K562 (cell line): ENCODE measurements around the gene TSGA10IP. TPM values are rescaled to one million over a fixed set of nuclear protein-coding genes. Genes with fewer than 3 reads are reported as not detected.

Experiments
- BCLAF1 ChIP-seq, 2 experiments: fragments of 450-650 bp in 1 of 2; IDR thresholded peaks; 2 replicates each; pipeline ENCODE4 v1.6.1; 2011 to 2017; ENCODE audit warnings: low read depth in 2 of 2, antibody characterized with exemption in 1 of 2, borderline replicate concordance in 1 of 2, low read length in 1 of 2, mild to moderate bottlenecking in 1 of 2, mixed read lengths in 1 of 2; ENCODE audit not compliant: control insufficient read depth in 1 of 2
- CTCFL ChIP-seq: IDR thresholded peaks from 2 replicates; pipeline ENCODE4 v1.6.1; 2011; ENCODE audit warnings: borderline replicate concordance, low read depth, mild to moderate bottlenecking, moderate library complexity, low read length; ENCODE audit not compliant: insufficient read depth, poor library complexity, severe bottlenecking
- MAFF ChIP-seq: IDR thresholded peaks from 2 replicates; pipeline ENCODE4 v1.6.1; 2012; ENCODE audit warnings: low read length, improper control_type of control experiment
- MITF ChIP-seq: IDR thresholded peaks from 2 replicates; pipeline ENCODE4 v1.6.1; 2014; ENCODE audit warnings: antibody characterized with exemption
- POLR2A ChIP-seq: fragments of 450-650 bp; conservative IDR thresholded peaks from 2 replicates; pipeline ENCODE4 v1.6.1; 2016
- POLR2G ChIP-seq: fragments of 200-400 bp; formaldehyde crosslinking; IDR thresholded peaks from 2 replicates; pipeline ENCODE4 v1.6.1; 2017; ENCODE audit warnings: low read depth, mild to moderate bottlenecking, antibody characterized with exemption, low read length, moderate library complexity
- SUPT5H ChIP-seq: fragments of 450-650 bp; IDR thresholded peaks from 2 replicates; pipeline ENCODE4 v1.6.1; 2016
- ZNF212 ChIP-seq: fragments of 450-650 bp; formaldehyde crosslinking; IDR thresholded peaks from 2 replicates; pipeline ENCODE4 v1.4.0; 2020; ENCODE audit warnings: mild to moderate bottlenecking
- ZNF518B ChIP-seq: fragments of 250-450 bp; sonication (Bioruptor Pico); IDR thresholded peaks from 2 replicates; pipeline ENCODE4 v1.5.0; 2021; ENCODE audit warnings: mild to moderate bottlenecking, moderate library complexity
- ZNF586 ChIP-seq: fragments of 450-650 bp; formaldehyde crosslinking; conservative IDR thresholded peaks from 2 replicates; pipeline ENCODE4 v1.4.0; 2020; ENCODE audit warnings: mild to moderate bottlenecking, moderate library complexity
- polyA plus RNA-seq, 8 experiments: library from polyadenylated mRNA; depleted of rRNA in 4 of 8; stranded (reverse) in 5 of 8; unstranded in 3 of 8; fragments of >200 nt; fragmentation: Nextera tagmentation in 2 of 8; fragmentation: Illumina TruSeq in 1 of 8; extraction: Ambion mirVana in 2 of 8; extraction: Trizol in 1 of 8; gene quantifications; 2 replicates each; pipeline versions ENCODE4 v1.2.1 to v1.2.3, GENCODE V29; 2011 to 2014; ENCODE audit warnings: inconsistent platforms in 1 of 8, missing spikeins in 1 of 8
- total RNA-seq, 7 experiments: library from RNA; depleted of rRNA in 6 of 7; stranded (reverse); fragments of >200 nt in 6 of 7; fragmentation: Illumina TruSeq in 2 of 7; extraction: Trizol in 2 of 7; gene quantifications; 2 replicates each; pipeline versions ENCODE4 v1.2.1 to v1.2.3, GENCODE V29; 2011 to 2021; ENCODE audit warnings: low replicate concordance in 1 of 7
- TF ChIP-seq, protein P1 (sequence below): fragments of 200-400 bp; formaldehyde crosslinking; IDR thresholded peaks from 2 replicates; pipeline ENCODE4 v1.6.1; 2017; ENCODE audit warnings: mild to moderate bottlenecking, low read depth, low read length, moderate library complexity

The TSGA10IP gene
- total and polyA plus RNA-seq, 9 of the 15 experiments (the other 6 are each of a cell fraction or from before 2014, with no cell fraction given), result not detected

DNA sequence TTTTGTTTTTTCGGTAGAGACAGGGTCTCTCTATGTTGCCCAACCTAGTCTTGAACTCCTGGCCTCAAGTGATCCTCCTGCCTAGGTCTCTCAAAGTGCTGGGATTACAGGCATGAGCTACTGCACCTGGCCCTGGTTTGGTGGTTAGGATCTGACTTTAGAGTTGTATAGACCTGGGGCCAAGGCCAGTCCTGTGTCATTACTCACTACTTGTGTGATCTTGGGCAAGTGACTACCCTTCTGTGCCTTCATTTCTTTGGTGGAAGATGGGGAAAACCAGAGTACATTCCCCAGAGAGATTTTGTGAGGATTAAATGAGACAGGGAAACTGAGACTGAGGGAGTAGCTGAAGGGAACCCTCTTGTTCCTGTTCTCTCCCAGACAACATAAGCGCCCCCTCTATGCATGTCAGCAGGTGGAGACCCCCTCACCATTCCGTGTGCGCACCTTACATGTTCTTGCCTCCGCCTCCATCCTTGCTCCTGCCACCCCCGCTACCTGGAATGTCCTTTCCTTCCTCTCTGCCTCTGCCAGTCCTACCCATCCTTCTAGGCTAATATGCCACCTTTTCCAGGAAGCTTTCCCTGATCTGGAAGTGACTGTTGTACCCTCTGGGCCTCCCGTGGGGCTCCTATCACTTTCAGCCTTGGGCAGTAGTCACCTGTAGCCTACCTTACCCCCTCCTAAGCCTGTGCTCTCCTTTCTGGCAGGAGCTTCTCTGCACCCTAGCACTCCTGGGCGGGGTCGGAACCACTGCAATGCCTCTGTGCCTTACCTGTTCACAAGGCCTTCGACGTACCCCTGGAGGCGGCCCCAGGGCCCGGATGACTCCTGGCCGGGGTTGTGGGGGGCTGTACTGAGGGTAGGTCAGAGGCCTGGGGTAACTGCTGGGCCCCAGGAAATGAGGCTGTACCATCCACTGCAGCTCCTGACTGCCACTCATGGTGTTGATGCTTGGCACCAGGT lies 49.0 kb upstream of the TSGA10IP start (continued):
- TF ChIP-seq, protein P1, sequence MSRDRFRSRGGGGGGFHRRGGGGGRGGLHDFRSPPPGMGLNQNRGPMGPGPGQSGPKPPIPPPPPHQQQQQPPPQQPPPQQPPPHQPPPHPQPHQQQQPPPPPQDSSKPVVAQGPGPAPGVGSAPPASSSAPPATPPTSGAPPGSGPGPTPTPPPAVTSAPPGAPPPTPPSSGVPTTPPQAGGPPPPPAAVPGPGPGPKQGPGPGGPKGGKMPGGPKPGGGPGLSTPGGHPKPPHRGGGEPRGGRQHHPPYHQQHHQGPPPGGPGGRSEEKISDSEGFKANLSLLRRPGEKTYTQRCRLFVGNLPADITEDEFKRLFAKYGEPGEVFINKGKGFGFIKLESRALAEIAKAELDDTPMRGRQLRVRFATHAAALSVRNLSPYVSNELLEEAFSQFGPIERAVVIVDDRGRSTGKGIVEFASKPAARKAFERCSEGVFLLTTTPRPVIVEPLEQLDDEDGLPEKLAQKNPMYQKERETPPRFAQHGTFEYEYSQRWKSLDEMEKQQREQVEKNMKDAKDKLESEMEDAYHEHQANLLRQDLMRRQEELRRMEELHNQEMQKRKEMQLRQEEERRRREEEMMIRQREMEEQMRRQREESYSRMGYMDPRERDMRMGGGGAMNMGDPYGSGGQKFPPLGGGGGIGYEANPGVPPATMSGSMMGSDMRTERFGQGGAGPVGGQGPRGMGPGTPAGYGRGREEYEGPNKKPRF, result no peak
- TF ChIP-seq ZNF586 (CRISPR knock-in tag) (0 out of 2 replicates have a peak, but pooled peaks have one; percentile 10), MAFF (no peak), SUPT5H (peak; percentile 57), POLR2G (peak; percentile 73), ZNF212 (CRISPR knock-in tag) (no peak), CTCFL (no peak), POLR2A (peak; percentile 53), MITF (no peak), BCLAF1 (IDR thresholded peaks at IDR 0.05; ENCODE audit: borderline replicate concordance in 1 of 2, control insufficient read depth in 1 of 2, low read depth in 2 of 2, low read length in 1 of 2) (0 out of 4 replicates have a peak, but pooled peaks of 1 of the 2 experiments have one; percentile 25), ZNF518B (CRISPR knock-in tag) (no peak)
